Measurements from ENCODE around the gene AOX1.

AOX1 gene

DNA sequence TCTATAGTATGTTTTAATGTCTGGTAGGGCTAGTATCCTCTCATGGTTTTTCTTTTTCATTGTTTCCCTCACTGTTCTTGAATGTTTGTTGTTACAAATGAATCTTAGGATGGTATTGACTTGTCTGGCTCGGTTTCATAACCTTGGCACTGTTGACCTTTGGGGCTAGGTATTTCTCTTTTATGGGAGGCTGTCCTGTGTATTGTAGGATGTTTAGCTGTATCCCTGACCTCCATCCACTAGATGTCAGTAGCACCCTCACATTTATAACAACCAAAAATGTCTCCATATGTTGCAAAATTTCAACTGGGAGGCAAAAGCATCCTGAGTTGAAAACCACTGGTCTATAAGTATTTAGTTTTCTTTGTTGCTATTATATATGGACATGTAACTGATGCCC, 7.0 kb upstream of the AOX1 start:
- H3F3A ChIP-seq (ENCODE audit: insufficient read depth, low read length) = no peaks in the 10 kb centered on the region
- H3K9me3 ChIP-seq (ENCODE audit: low read length) = no peaks in the 10 kb centered on the region
- peaks cover 22% of the 10 kb centered on the region for H3K4me1 ChIP-seq (ENCODE audit: insufficient read depth, low read length, severe bottlenecking)
- TF ChIP-seq EZH2 (IDR thresholded peaks at IDR 0.05; ENCODE audit: borderline replicate concordance, low read length) (no peak), CTCF (IDR thresholded peaks at IDR 0.05; ENCODE audit: low read length) (peak; percentile 67)
- no peak overlapping the region for H2AFZ ChIP-seq (ENCODE audit: low read length)
- H3K9me2 ChIP-seq (ENCODE audit: low read depth, low read length) = no peaks in the 10 kb centered on the region
- no peak overlapping the region for H3K4me3 ChIP-seq (ENCODE audit: low read depth, low read length, poor library complexity, severe bottlenecking)
- H3K27ac ChIP-seq (ENCODE audit: low read depth, low read length, poor library complexity, severe bottlenecking) = no peak overlapping the region
- H3K9ac ChIP-seq (ENCODE audit: low read length) = no peak overlapping the region
- no peaks in the 10 kb centered on the region for H4K20me1 ChIP-seq (ENCODE audit: insufficient read depth, low read length)
- H3K79me2 ChIP-seq (ENCODE audit: insufficient read depth, low read length) = no peaks in the 10 kb centered on the region
- H3K36me3 ChIP-seq (ENCODE audit: insufficient read depth, low read length) = peaks cover 37% of the 10 kb centered on the region
- no peaks in the 10 kb centered on the region for H3K27me3 ChIP-seq (ENCODE audit: insufficient read depth, low read length)
- no peak overlapping the region for H3K4me2 ChIP-seq (ENCODE audit: low read length)

GRCh38 chr2:200584639-200585038, 1.2 kb upstream of the AOX1 start:
- no peaks in the 10 kb centered on the region for H3K9me3 ChIP-seq (ENCODE audit: low read length)
- no peaks in the 10 kb centered on the region for H3K27me3 ChIP-seq (ENCODE audit: insufficient read depth, low read length)
- peak overlapping the region; percentile 82 for H3K9ac ChIP-seq (ENCODE audit: low read length)
- H3K79me2 ChIP-seq (ENCODE audit: insufficient read depth, low read length) = no peaks in the 10 kb centered on the region
- H4K20me1 ChIP-seq (ENCODE audit: insufficient read depth, low read length) = no peaks in the 10 kb centered on the region
- H3F3A ChIP-seq (ENCODE audit: insufficient read depth, low read length) = no peaks in the 10 kb centered on the region
- H3K4me2 ChIP-seq (ENCODE audit: low read length) = peak overlapping the region; percentile 81
- H3K9me2 ChIP-seq (ENCODE audit: low read depth, low read length) = no peaks in the 10 kb centered on the region
- peak overlapping the region; percentile 84 for H3K27ac ChIP-seq (ENCODE audit: low read depth, low read length, poor library complexity, severe bottlenecking)
- peak overlapping the region; percentile 70 for H3K4me3 ChIP-seq (ENCODE audit: low read depth, low read length, poor library complexity, severe bottlenecking)
- TF ChIP-seq EZH2 (IDR thresholded peaks at IDR 0.05; ENCODE audit: borderline replicate concordance, low read length) (no peak), CTCF (IDR thresholded peaks at IDR 0.05; ENCODE audit: low read length) (no peak)
- peaks cover 79% of the 10 kb centered on the region for H3K4me1 ChIP-seq (ENCODE audit: insufficient read depth, low read length, severe bottlenecking)
- H2AFZ ChIP-seq (ENCODE audit: low read length) = no peak overlapping the region
- H3K36me3 ChIP-seq (ENCODE audit: insufficient read depth, low read length) = peaks cover 3% of the 10 kb centered on the region; the same call in 1 of the 2 replicates

GRCh38 chr2:200585340-200585729, 479 bp upstream of the AOX1 start:
- H3K9ac ChIP-seq (ENCODE audit: low read length) = peak overlapping the region; percentile 82
- peaks cover 3% of the 10 kb centered on the region; the same call in 1 of the 2 replicates for H3K36me3 ChIP-seq (ENCODE audit: insufficient read depth, low read length)
- H4K20me1 ChIP-seq (ENCODE audit: insufficient read depth, low read length) = no peaks in the 10 kb centered on the region
- H3K27me3 ChIP-seq (ENCODE audit: insufficient read depth, low read length) = no peaks in the 10 kb centered on the region
- H3K4me1 ChIP-seq (ENCODE audit: insufficient read depth, low read length, severe bottlenecking) = peaks cover 79% of the 10 kb centered on the region
- H3K4me3 ChIP-seq (ENCODE audit: low read depth, low read length, poor library complexity, severe bottlenecking) = peak overlapping the region; percentile 70
- peak overlapping the region; percentile 81 for H3K4me2 ChIP-seq (ENCODE audit: low read length)
- H2AFZ ChIP-seq (ENCODE audit: low read length) = no peak overlapping the region
- H3F3A ChIP-seq (ENCODE audit: insufficient read depth, low read length) = no peaks in the 10 kb centered on the region
- no peak for TF ChIP-seq EZH2 (IDR thresholded peaks at IDR 0.05; ENCODE audit: borderline replicate concordance, low read length)
- no peak for TF ChIP-seq CTCF (IDR thresholded peaks at IDR 0.05; ENCODE audit: low read length)
- H3K79me2 ChIP-seq (ENCODE audit: insufficient read depth, low read length) = no peaks in the 10 kb centered on the region
- H3K9me2 ChIP-seq (ENCODE audit: low read depth, low read length) = no peaks in the 10 kb centered on the region
- no peaks in the 10 kb centered on the region for H3K9me3 ChIP-seq (ENCODE audit: low read length)
- H3K27ac ChIP-seq (ENCODE audit: low read depth, low read length, poor library complexity, severe bottlenecking) = peak overlapping the region; percentile 84

All from OCI-LY1 (cell line).